ENCODE data around the gene RMC1.

- TF ChIP-seq POLR2A (IDR thresholded peaks at IDR 0.05) (no peak), CTCF (IDR thresholded peaks at IDR 0.05) (no peak), EP300 (IDR thresholded peaks at IDR 0.05) (no peak)
These were observed 25.5 kb downstream of the RMC1 start for GRCh38 chr18:23528580-23529472.

All from sigmoid colon (tissue), 4 donors.